Measurements from ENCODE around the gene N4BP3. TPM values are rescaled to one million over a fixed set of nuclear protein-coding genes. Genes with fewer than 3 reads are reported as not detected.

Gene N4BP3
- total and polyA plus RNA-seq, 2 of the 13 experiments (the other 11 are each of a cell fraction or from before 2014, with no cell fraction given), result 0.13 TPM; not detected in 1

DNA sequence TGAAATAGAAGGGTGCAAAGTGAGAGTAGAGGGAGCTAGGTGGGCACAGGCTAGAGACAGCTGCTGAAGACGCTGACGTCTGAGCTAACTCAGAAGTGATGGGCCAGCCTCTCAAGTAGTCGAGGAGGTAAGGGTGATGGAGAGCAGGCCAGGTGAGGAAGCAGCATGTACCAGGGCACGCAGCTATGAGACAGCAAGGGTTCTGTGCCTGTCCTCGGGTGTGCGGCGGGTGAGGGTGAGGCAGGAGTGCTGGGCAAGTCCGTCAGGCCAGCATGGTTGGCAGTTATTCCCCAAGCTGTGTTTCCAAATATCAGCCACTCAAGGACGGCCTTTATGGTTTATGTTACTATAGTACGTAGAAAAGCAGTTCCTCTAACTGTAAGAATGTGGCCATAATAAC lies 23.7 kb downstream of the N4BP3 start (continued):
- TF ChIP-seq EP300 (IDR thresholded peaks at IDR 0.05; ENCODE audit: low read depth in 2 of 2, low read length in 2 of 2), result no peak
- no peak for TF ChIP-seq EP300 (CRISPR knock-in tag; IDR thresholded peaks at IDR 0.05; ENCODE audit: borderline replicate concordance)
- TF ChIP-seq, protein P1, sequence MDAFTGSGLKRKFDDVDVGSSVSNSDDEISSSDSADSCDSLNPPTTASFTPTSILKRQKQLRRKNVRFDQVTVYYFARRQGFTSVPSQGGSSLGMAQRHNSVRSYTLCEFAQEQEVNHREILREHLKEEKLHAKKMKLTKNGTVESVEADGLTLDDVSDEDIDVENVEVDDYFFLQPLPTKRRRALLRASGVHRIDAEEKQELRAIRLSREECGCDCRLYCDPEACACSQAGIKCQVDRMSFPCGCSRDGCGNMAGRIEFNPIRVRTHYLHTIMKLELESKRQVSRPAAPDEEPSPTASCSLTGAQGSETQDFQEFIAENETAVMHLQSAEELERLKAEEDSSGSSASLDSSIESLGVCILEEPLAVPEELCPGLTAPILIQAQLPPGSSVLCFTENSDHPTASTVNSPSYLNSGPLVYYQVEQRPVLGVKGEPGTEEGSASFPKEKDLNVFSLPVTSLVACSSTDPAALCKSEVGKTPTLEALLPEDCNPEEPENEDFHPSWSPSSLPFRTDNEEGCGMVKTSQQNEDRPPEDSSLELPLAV (CRISPR knock-in tag; conservative IDR thresholded peaks at IDR 0.05; ENCODE audit: low read depth), result no peak
- TF ChIP-seq ARNT2 (CRISPR knock-in tag; IDR thresholded peaks at IDR 0.05; ENCODE audit: low read depth), result no peak
- TF ChIP-seq ZNF605 (CRISPR knock-in tag; IDR thresholded peaks at IDR 0.05), result no peak
- TF ChIP-seq KAT7 (CRISPR knock-in tag; IDR thresholded peaks at IDR 0.05; ENCODE audit: borderline replicate concordance), result no peak
- no peak for TF ChIP-seq ZNF180 (CRISPR knock-in tag; IDR thresholded peaks at IDR 0.05; ENCODE audit: borderline replicate concordance, low read depth)

DNA sequence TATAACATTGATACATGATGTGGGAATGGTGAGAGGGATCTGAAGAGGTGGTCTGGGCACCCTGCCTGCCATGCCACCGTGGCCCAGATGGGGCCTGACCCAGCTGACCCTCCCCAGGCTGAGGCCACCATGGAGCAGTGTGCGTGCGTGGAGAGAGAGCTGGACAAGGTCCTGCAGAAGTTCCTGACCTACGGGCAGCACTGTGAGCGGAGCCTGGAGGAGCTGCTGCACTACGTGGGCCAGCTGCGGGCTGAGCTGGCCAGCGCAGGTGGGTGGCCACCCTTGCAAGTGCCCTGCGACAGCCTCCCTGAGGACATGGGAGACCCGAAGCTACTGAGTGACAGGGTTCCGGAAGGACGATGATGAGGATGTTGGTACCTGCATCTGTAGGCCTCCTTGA lies 24.7 kb downstream of the N4BP3 start:
- H3K27ac ChIP-seq (ENCODE audit: extremely low read length, insufficient read depth, low read length), result no peak overlapping the region
- ChIA-PET POLR2A (no interaction called here), CTCF (ENCODE audit: low intra/inter-chr PET ratio, low total read pairs) (no interaction called here)
- DNase-seq (ENCODE audit: low spot score) (no peak), ATAC-seq (no peak; the same call in 2 of the 3 replicates), FAIRE-seq (no peak)
- WGBS (ENCODE audit: low lambda C conversion rate), result 92% methylated on average over 8 of the region's 12 CpGs
- peaks cover 4 to 12% of the 10 kb centered on the region in 2 experiments; a peak in 4 of 5 replicates for H3K36me3 ChIP-seq (replicated peaks in 1 of 2; ENCODE audit: control insufficient read depth in 1 of 2, insufficient read depth in 2 of 2, low read length in 2 of 2)
- H3K9ac ChIP-seq (ENCODE audit: insufficient read depth, low read depth, low read length), result no peak overlapping the region
- no peak overlapping the region for H3K4me2 ChIP-seq (ENCODE audit: low read depth, low read length)
- H4K20me1 ChIP-seq (ENCODE audit: insufficient read depth, low read length), result no peaks in the 10 kb centered on the region
- no peaks in the 10 kb centered on the region for H3K79me2 ChIP-seq (ENCODE audit: insufficient read depth, low read length)
- in situ Hi-C loops (cut with HindIII; ENCODE audit: extremely low pct_ligation_motif_present, low pct_unique_long_range_greater_than_20kb), result no loop called here
- intact Hi-C loops (cut with micrococcal nuclease; ENCODE audit: unreplicated experiment), result no loop called here
- H3K9me3 ChIP-seq (ENCODE audit: low read length), result no peaks in the 10 kb centered on the region
- BruUV-seq (replicated peaks), result no TSS peak
- TF ChIP-seq AGO2 (optimal IDR thresholded peaks at IDR 0.05; ENCODE audit: low read depth, low read length), result peak; percentile 68
- no peak for TF ChIP-seq MATR3 (CRISPR knock-in tag; IDR thresholded peaks at IDR 0.05)
- no peak overlapping the region for H2AFZ ChIP-seq (ENCODE audit: low read length)
- H3K27me3 ChIP-seq (ENCODE audit: control insufficient read depth in 1 of 2, insufficient read depth in 2 of 2, low read length in 2 of 2), result no peaks in the 10 kb centered on the region
- no peaks in the 10 kb centered on the region for H3K4me1 ChIP-seq (ENCODE audit: insufficient read depth, low read length)
- no peak overlapping the region for H3K4me3 ChIP-seq (replicated peaks in 1 of 3; ENCODE audit: insufficient read depth in 1 of 3, low read depth in 2 of 3, low read length in 3 of 3)
